ENCODE results near the gene CD109. TPM values are rescaled to one million over a fixed set of nuclear protein-coding genes. Genes with fewer than 3 reads are reported as not detected.

The CD109 gene
- total RNA-seq, 1 donor from 2014 or later: 17.6 TPM

DNA sequence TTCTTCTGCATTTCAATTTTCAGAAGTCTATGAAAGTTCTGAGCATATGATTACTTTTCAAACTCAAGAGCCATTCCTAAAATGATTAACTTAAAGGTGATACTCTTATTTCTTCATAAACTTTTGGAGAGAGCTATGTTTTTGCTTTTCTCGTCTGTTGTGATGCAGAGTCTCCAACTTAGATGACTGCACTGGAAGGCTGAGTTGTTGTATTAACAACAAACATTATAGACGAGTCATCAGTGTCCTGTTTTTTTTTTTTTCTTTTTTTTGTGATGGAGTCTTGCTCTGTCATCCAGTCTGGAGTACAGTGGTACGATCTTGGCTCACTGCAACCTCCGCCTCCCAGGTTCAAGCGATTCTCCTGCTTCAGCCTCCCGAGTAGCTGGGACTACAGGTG, 101.9 kb downstream of the CD109 start:
- TF ChIP-seq, protein P1, sequence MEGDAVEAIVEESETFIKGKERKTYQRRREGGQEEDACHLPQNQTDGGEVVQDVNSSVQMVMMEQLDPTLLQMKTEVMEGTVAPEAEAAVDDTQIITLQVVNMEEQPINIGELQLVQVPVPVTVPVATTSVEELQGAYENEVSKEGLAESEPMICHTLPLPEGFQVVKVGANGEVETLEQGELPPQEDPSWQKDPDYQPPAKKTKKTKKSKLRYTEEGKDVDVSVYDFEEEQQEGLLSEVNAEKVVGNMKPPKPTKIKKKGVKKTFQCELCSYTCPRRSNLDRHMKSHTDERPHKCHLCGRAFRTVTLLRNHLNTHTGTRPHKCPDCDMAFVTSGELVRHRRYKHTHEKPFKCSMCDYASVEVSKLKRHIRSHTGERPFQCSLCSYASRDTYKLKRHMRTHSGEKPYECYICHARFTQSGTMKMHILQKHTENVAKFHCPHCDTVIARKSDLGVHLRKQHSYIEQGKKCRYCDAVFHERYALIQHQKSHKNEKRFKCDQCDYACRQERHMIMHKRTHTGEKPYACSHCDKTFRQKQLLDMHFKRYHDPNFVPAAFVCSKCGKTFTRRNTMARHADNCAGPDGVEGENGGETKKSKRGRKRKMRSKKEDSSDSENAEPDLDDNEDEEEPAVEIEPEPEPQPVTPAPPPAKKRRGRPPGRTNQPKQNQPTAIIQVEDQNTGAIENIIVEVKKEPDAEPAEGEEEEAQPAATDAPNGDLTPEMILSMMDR (IDR thresholded peaks at IDR 0.05): no peak
- H3K36me3 ChIP-seq: peaks cover 0 to 7% of the 10 kb centered on the region in 2 donors
- H3K4me3 ChIP-seq: no peak overlapping the region
- DNase-seq (ENCODE audit: low spot score in 2 of 2): no peak
- H3K27me3 ChIP-seq: no peaks in the 10 kb centered on the region
- no peaks in the 10 kb centered on the region for H3K4me1 ChIP-seq
- H3K27ac ChIP-seq: no peak overlapping the region
- intact Hi-C loops (cut with DNase I): no loop called here
- H3K9me3 ChIP-seq: no peaks in the 10 kb centered on the region

DNA sequence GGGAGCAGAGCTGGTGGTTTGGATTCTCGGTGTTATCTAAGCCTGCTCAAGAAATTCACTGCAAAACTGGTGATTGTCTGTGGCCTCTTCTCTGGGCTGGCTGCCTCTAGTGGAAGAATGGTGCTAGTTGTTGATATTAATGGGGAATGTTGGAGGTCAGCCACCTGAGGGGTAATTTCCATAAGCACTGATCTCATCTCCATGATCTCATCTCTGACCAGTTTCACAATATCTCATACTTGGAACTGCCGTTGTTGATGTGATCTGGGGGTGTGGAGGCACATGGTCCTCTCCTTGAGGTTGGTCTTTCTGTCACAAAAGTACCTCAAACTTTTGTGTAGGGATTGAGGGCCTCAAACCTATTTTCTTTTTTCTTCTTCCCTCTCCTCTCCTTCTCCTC, 102.6 kb downstream of the CD109 start:
- Histone ChIP-seq H3K4me1 (no peaks in the 10 kb centered on the region), H3K27ac (no peak overlapping the region), H3K9me3 (no peaks in the 10 kb centered on the region), H3K36me3 (peaks cover 0 to 5% of the 10 kb centered on the region in 2 donors), H3K27me3 (no peaks in the 10 kb centered on the region), H3K4me3 (no peak overlapping the region)
- DNase-seq (ENCODE audit: low spot score in 2 of 2): no peak
- intact Hi-C loops (cut with DNase I): no loop called here
- TF ChIP-seq, protein P1 (IDR thresholded peaks at IDR 0.05): no peak

DNA sequence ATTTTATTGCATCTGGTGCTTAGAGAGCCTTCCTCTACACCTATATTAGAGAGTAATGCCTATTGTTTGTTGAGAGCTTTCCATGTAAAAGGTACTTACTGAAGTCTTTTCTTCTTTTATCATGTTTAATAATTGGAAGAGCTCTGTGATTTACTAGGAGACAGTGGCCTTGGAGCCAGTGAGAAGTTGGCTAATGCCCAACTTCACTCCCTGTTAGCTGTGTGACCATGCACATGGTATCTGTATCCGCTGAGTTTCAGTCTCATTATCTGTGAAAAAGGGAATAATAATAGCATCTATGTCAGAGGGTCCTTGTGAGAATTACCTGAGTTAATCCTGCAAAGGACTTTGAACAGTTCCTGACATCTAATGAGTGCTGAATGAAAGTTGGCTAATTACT, 105.0 kb downstream of the CD109 start:
- H3K27ac ChIP-seq: no peak overlapping the region
- no peak overlapping the region for H3K4me3 ChIP-seq
- H3K4me1 ChIP-seq: no peaks in the 10 kb centered on the region
- TF ChIP-seq, protein P1 (IDR thresholded peaks at IDR 0.05): no peak
- H3K9me3 ChIP-seq: no peaks in the 10 kb centered on the region
- no peaks in the 10 kb centered on the region for H3K27me3 ChIP-seq
- intact Hi-C loops (cut with DNase I): no loop called here
- DNase-seq (ENCODE audit: low spot score in 2 of 2): no peak
- H3K36me3 ChIP-seq: peaks cover 0 to 3% of the 10 kb centered on the region in 2 donors

GRCh38 chr6:73801652-73802268, 105.8 kb downstream of the CD109 start:
- H3K27me3 ChIP-seq: no peaks in the 10 kb centered on the region
- intact Hi-C loops (cut with DNase I): no loop called here
- H3K9me3 ChIP-seq: no peaks in the 10 kb centered on the region
- TF ChIP-seq, protein P1 (IDR thresholded peaks at IDR 0.05): no peak
- H3K4me3 ChIP-seq: no peak overlapping the region
- no peaks in the 10 kb centered on the region for H3K4me1 ChIP-seq
- H3K36me3 ChIP-seq: peaks cover 0 to 3% of the 10 kb centered on the region in 2 donors
- no peak for DNase-seq (ENCODE audit: low spot score in 2 of 2)
- no peak overlapping the region for H3K27ac ChIP-seq

- Histone ChIP-seq H3K36me3 (peaks cover 0 to 6% of the 10 kb centered on the region in 2 donors), H3K27ac (no peak overlapping the region), H3K27me3 (no peaks in the 10 kb centered on the region), H3K4me3 (no peak overlapping the region), H3K4me1 (no peaks in the 10 kb centered on the region), H3K9me3 (no peaks in the 10 kb centered on the region)
- TF ChIP-seq, protein P1 (IDR thresholded peaks at IDR 0.05): no peak
- no peak for DNase-seq (ENCODE audit: low spot score in 2 of 2)
- intact Hi-C loops (cut with DNase I): no loop called here
Measured at GRCh38 chr6:73802366-73802765, 106.4 kb downstream of the CD109 start.

All from ascending aorta (tissue), 2 donors.